NCI-H526 treated with DMSO at 0.1 percent for 48 hours (cell line): ENCODE data around the gene SLC5A12.
"Not testable (repeated sequence)": the region's sequence is repeated elsewhere in the genome, so short reads cannot be mapped to it uniquely, and the experiment has no call there.

ENCODE experiments used
- DNase-seq: peaks from one replicate; lab custom pipeline; 2025; lab: John Stamatoyannopoulos, UW

SLC5A12 gene

DNA sequence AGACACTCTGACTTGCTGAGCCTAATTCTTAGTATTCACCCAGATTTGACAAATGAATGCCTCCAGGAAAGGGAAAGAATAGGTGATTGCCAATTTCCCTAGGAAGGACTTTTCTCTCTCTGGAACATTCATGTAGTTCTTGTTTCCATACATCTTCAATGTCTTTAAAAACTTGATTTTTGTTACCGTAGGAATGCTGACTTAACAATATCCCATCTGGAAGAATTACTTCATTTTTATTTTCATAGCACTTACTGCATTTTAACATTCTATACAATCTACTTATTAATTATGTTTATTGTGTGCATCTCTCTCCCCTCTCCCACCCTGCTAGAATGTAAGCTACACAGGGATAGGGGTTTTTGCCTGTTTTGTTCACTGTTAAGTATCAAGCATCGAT, 66.6 kb downstream of the SLC5A12 start:
- DNase-seq = no peak

DNA sequence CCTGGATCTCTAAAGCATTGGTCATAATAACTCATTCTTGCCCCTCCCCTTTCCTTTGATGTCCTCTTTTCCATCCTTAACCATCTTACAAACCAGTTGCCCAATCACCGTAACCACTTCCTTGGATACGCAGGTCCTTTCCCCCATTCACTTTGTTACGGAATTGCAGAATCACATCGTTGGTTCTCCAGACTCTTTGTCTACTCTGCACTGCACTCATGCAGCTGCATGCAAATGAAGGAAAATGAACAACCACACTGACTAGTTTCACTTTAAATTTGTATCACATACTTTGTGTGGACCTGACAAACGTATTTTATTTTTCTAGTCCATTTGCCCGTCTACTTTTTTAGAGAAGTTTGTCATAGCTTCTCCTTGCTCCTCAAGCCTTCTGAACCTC, 69.9 kb downstream of the SLC5A12 start:
- peak; percentile 94 for DNase-seq

DNA sequence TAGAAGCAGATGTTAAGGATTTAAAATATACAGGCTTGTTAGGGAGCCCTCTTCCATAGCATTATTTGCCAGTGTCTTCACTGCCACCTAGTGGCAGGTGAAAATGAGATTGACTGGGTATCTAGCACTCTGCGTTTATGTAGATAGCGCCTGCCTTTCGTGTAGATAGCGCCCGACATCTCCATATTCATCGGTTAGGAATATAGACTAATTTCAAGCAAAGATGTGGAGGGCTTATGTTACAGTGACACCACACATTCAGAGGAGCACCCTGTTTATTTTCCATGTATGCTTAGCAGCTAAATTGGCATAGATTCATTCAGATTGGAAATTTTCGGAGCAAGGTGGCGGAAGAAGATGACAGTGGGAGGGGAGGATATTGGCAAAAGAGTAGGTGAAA, 72.0 kb downstream of the SLC5A12 start:
- DNase-seq = peak; percentile 61

DNA sequence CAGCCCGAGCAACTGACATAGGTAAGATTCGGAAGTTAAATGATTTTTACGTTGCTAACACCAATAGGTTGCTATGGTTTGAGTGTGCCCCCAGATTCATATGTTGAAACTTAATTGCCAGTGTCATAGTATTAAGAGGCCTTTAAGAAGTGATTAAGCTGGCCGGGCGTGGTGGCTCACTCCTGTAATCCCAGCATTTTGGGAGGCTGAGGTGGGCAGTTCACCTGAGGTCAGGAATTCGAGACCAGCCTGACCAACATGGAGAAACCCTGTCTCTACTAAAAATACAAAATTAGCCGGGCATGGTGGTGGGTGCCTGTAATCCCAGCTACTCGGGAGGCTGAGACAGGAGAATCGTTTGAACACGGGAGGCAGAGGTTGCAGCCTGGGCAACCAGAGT, 78.5 kb downstream of the SLC5A12 start:
- not testable (repeated sequence) for DNase-seq

DNA sequence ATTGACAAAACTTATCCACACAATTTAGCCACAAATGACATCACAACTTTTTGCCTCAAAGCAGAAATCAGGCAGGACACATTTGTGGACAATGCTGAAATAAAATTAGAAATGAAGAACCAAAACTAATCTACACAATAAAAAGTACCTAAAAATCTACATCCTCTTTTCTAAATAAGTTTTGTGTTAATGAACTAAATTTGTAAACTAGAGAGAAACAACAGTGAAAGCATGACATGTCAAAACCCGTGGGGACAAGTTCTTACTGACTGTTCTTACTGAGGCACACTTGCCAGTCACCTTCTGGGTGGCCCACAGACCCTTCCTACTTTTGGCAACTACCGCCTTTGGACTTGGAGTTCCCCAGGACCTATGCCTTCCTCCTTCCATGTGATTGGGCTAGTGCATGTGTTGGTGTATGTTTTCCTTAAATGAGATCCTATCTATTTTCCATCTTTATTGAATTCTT, 89.1 kb downstream of the SLC5A12 start:
- DNase-seq = no peak

DNA sequence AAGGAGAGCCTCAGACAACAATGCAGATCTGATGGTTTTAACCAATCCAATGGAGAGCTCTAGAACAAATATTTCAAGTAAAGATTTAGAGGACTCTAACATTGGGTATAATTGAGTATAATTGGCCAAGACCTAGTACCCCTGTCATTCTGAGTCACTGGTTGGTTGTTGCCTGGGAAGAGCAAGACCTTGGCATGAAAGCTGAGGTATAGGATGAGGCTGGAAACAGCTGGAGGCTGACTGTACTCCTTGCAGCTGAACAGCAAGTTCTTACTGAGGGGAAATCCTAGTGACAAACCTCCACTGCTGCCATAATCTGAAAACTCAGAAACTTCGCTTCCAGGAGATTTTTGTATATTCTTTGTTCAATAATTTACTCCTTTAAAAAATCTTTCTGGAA, 95.5 kb downstream of the SLC5A12 start:
- DNase-seq = no peak

DNA sequence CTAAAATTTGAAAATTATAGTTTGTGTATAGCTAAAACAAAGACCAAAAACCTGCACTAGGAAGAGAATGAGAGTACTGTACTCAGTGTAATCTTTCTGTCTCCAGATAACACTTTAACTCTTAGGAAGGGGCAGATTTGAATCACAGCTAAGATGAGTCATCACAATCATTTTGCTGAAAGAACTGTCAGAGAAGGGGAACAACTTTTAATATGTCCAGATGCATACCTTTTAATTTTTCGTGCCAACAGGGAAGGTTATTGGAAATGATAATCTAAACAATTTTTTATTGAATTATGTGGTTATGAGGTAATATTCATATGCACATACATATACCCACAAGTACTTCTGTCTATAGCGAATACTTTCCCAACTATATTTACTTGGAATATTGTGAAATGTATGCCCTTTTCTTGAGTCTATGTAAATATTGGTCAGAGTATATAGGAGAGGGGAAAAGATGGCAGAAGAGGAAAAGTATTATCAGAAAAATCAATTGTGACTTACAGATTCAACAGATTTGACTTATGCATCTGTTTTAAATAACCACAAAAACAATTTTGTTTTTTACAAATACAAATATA, 98.7 kb downstream of the SLC5A12 start:
- DNase-seq = no peak

DNA sequence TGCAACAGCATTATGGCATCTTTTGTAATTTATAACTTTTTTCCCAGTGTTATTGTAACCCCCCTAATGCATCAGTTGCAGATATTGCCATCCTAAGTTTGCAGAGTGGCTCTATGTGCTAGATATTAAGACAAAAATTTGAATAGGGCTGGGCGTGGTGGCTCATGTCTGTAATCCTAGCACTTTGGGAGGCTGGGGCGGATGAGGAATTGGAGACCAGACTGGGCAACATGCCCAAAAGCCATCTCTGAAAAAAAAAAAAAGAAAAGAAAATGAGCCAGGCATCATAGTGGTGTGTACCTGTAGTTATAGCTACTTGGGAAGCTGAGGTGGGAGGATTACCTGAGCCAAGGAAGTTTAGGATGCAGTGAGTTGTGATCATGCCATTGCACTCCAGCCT, 99.7 kb downstream of the SLC5A12 start:
- DNase-seq = no peak

DNA sequence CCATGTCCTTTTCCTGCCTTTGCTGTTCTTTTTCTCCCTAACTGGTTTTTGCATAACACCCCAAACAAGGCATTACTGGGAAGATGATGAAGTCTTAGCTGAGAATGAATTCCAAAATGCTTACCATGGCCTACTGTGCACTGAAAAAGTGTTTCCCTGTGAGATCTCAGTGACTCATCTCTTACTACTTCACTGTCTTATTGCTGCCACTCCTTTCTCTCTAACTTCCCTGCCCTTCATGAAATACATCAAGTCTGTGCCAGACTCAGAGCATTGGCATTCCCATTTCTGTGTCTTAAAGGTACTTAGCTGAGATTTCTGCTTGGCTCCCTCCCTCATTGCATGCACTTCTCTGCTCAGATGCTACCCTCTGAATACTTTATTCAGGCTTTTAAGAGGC, 100.7 kb downstream of the SLC5A12 start:
- DNase-seq = no peak

DNA sequence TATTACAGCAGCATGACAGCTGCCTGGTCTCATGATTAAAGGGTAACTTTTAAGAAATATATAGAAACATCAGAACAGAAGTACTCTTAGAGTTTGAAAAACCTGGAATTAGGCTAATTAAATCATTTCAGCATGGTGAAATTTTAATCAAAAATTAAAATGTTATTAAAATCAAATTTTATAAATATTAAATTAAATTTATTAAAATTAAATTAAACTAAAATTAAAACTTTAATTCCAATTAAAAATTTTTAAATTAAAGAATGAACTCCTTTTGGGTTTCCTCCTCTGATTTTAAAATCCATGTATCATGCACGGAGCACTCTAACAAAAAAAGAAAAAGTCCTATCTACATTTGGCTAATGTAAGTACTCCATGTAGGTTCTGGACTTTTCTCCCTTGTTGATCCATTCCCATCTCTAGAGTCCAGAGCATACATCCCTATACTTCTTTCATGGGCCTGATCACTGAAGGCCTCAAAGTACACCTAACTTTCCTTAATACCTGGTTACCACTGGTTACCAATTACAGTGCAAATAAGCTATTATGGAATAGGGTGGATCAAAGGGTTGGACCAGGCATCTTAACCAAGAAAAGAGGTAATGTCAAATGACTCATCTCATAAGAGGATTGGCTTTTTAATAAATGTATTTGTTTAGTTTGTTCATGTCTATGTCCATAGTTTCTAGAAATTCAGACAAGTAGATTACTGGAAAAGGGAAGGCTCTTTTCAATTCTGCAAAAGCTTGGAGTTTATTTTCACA, 101.4 kb downstream of the SLC5A12 start:
- no peak for DNase-seq

DNA sequence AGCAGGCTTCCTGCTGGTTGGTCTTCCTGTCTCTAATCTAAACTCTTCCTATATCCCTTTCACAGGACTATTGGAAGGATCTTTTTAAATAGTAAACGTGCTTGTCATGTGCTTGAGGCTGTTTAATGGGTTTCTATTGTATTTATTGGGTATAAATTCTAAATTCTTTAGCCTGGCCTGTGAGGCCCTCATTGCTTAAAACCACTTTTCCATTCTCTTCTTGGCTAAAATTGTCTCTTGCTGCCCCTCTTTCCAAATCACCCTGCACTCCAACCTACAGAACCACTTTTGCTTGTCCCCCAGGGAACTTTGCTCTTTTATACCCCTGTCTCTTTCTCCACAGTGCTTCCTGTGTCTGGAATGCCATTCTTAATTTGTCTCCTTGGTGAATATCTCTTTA, 103.4 kb downstream of the SLC5A12 start:
- DNase-seq = no peak
